ENCODE results near the gene TNRC6C. TPM values are rescaled to one million over a fixed set of nuclear protein-coding genes. Genes with fewer than 3 reads are reported as not detected.

Gene TNRC6C
- total and polyA plus RNA-seq, 2 of the 13 experiments (the other 11 are each of a cell fraction or from before 2014, with no cell fraction given), result 0.66 to 4.9 TPM

DNA sequence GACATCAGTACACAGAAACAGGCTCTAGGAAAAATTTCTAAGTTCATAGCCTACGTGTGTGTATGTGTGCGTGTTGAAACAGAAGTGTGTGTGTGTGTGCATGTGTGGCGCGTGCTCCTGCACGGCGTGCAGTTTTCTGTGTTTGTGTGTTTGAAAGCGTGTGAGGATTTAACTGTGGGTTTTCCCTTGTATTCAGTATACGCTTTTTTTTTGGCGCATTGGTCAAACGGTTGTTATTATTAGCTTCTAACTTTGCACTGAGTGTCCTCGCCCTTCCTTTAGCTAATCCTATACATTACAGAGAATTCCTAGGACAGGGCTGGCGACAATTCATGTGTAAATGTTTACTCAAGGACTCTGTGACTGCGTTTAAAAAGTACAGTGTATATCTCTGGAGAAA lies 147.0 kb downstream of the TNRC6C start (continued):
- TF ChIP-seq, protein P1, sequence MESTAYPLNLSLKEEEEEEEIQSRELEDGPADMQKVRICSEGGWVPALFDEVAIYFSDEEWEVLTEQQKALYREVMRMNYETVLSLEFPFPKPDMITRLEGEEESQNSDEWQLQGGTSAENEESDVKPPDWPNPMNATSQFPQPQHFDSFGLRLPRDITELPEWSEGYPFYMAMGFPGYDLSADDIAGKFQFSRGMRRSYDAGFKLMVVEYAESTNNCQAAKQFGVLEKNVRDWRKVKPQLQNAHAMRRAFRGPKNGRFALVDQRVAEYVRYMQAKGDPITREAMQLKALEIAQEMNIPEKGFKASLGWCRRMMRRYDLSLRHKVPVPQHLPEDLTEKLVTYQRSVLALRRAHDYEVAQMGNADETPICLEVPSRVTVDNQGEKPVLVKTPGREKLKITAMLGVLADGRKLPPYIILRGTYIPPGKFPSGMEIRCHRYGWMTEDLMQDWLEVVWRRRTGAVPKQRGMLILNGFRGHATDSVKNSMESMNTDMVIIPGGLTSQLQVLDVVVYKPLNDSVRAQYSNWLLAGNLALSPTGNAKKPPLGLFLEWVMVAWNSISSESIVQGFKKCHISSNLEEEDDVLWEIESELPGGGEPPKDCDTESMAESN (CRISPR knock-in tag; conservative IDR thresholded peaks at IDR 0.05), result 0 out of 2 replicates have a peak, but pooled peaks have one; percentile 30
- no peak for TF ChIP-seq PHF5A (CRISPR knock-in tag; IDR thresholded peaks at IDR 0.05; ENCODE audit: low read depth, unreplicated experiment)
- no peak for TF ChIP-seq ZNF850 (CRISPR knock-in tag; conservative IDR thresholded peaks at IDR 0.05)
- TF ChIP-seq NFATC3 (CRISPR knock-in tag; IDR thresholded peaks at IDR 0.05), result no peak
- no peak for TF ChIP-seq IRF2 (CRISPR knock-in tag; IDR thresholded peaks at IDR 0.05)
- TF ChIP-seq, protein P2, sequence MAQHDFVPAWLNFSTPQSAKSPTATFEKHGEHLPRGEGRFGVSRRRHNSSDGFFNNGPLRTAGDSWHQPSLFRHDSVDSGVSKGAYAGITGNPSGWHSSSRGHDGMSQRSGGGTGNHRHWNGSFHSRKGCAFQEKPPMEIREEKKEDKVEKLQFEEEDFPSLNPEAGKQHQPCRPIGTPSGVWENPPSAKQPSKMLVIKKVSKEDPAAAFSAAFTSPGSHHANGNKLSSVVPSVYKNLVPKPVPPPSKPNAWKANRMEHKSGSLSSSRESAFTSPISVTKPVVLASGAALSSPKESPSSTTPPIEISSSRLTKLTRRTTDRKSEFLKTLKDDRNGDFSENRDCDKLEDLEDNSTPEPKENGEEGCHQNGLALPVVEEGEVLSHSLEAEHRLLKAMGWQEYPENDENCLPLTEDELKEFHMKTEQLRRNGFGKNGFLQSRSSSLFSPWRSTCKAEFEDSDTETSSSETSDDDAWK (CRISPR knock-in tag; IDR thresholded peaks at IDR 0.05), result no peak
- TF ChIP-seq BRCA1 (CRISPR knock-in tag; IDR thresholded peaks at IDR 0.05), result no peak
- TF ChIP-seq ZNF780A (CRISPR knock-in tag; IDR thresholded peaks at IDR 0.05), result no peak
- TF ChIP-seq NR2F6 (IDR thresholded peaks at IDR 0.05), result 0 out of 2 replicates have a peak, but pooled peaks have one; percentile 48
- no peak for TF ChIP-seq NR2F6 (CRISPR knock-in tag; IDR thresholded peaks at IDR 0.05)
- TF ChIP-seq JUNB (CRISPR knock-in tag; IDR thresholded peaks at IDR 0.05; ENCODE audit: borderline replicate concordance), result no peak
- no peak for TF ChIP-seq RFXAP (CRISPR knock-in tag; IDR thresholded peaks at IDR 0.05; ENCODE audit: borderline replicate concordance)
- TF ChIP-seq NFKBIZ (CRISPR knock-in tag; IDR thresholded peaks at IDR 0.05), result no peak
- TF ChIP-seq, protein P3, sequence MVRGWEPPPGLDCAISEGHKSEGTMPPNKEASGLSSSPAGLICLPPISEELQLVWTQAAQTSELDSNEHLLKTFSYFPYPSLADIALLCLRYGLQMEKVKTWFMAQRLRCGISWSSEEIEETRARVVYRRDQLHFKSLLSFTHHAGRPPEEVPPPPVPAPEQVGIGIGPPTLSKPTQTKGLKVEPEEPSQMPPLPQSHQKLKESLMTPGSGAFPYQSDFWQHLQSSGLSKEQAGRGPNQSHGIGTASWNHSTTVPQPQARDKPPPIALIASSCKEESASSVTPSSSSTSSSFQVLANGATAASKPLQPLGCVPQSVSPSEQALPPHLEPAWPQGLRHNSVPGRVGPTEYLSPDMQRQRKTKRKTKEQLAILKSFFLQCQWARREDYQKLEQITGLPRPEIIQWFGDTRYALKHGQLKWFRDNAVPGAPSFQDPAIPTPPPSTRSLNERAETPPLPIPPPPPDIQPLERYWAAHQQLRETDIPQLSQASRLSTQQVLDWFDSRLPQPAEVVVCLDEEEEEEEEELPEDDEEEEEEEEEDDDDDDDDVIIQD (CRISPR knock-in tag; IDR thresholded peaks at IDR 0.05; ENCODE audit: low read depth), result no peak
- peak; percentile 50 for TF ChIP-seq MED1 (CRISPR knock-in tag; IDR thresholded peaks at IDR 0.05)
- TF ChIP-seq, protein P4, sequence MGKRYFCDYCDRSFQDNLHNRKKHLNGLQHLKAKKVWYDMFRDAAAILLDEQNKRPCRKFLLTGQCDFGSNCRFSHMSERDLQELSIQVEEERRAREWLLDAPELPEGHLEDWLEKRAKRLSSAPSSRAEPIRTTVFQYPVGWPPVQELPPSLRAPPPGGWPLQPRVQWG (CRISPR knock-in tag; IDR thresholded peaks at IDR 0.05; ENCODE audit: borderline replicate concordance, low read depth), result no peak
- no peak for TF ChIP-seq MXD4 (CRISPR knock-in tag; IDR thresholded peaks at IDR 0.05)
- TF ChIP-seq ZMYM2 (CRISPR knock-in tag; IDR thresholded peaks at IDR 0.05), result no peak
- TF ChIP-seq GLI4 (CRISPR knock-in tag; IDR thresholded peaks at IDR 0.05; ENCODE audit: borderline replicate concordance), result no peak
- TF ChIP-seq, protein P5, sequence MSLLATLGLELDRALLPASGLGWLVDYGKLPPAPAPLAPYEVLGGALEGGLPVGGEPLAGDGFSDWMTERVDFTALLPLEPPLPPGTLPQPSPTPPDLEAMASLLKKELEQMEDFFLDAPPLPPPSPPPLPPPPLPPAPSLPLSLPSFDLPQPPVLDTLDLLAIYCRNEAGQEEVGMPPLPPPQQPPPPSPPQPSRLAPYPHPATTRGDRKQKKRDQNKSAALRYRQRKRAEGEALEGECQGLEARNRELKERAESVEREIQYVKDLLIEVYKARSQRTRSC (CRISPR knock-in tag; IDR thresholded peaks at IDR 0.05; ENCODE audit: low read depth), result no peak
- peak; percentile 72 for TF ChIP-seq PITX1 (CRISPR knock-in tag; IDR thresholded peaks at IDR 0.05)
- TF ChIP-seq, protein P6, sequence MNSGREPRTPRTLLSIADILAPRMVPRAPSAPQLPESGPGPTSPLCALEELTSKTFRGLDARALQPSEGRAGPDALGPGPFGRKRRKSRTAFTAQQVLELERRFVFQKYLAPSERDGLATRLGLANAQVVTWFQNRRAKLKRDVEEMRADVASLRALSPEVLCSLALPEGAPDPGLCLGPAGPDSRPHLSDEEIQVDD (CRISPR knock-in tag; IDR thresholded peaks at IDR 0.05; ENCODE audit: borderline replicate concordance), result no peak
- TF ChIP-seq ZNF264 (CRISPR knock-in tag; IDR thresholded peaks at IDR 0.05), result peak; percentile 91
- TF ChIP-seq ARNT2 (CRISPR knock-in tag; IDR thresholded peaks at IDR 0.05; ENCODE audit: low read depth), result no peak
- no peak for TF ChIP-seq FIP1L1 (IDR thresholded peaks at IDR 0.05; ENCODE audit: borderline replicate concordance, insufficient read depth, low read depth, low read length)
- TF ChIP-seq RXRB (CRISPR knock-in tag; IDR thresholded peaks at IDR 0.05; ENCODE audit: borderline replicate concordance), result peak; percentile 32; the same call in 1 of the 2 replicates
- peak; percentile 30 for TF ChIP-seq FOXA3 (CRISPR knock-in tag; IDR thresholded peaks at IDR 0.05)
